Anterior cingulate cortex (tissue), 58 donors: ENCODE data around the gene MEIS1.

Experiments used
- DNase-seq, 58 donors: peaks; one replicate each; lab custom pipeline; 2025; lab: John Stamatoyannopoulos, UW

Gene MEIS1

DNA sequence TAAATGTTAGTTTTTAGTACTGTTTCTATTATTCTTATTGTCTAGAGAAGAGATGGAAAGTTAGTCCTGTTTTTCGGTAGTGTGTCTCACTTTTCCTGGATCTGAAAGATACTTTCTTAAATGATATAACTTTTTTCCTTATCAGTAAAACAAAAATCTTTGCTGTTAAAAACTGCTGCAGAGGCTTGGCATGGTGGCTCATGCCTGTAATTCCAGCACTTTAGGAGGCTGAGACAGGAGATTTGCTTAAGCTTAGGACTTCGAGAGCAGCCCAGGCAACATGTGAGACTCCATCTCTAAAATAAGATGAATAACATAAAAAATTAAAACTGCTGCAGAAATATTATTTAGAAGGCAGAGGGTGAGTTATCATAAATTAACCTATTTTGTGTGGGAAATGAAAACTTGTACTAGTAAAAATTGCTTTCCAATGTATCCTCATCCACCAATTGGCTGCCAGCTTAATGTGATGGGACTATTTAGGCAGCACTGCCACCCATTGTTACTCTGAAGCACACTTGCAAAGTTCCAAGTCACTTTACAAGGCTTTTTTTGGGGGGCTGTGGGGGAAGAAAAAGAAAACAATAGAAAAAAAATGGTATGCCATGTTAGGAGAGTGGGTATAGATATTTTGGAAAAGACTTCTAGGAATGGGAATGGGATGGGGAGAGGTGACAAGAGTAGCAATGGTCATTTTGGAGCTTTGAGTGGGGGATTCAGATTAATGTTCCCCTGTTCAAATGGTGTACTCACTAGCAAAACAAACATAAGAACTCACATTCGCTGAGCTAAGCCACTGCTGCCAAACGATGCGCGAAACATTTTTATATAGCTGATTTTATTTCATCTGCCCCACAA, 62.7 kb downstream of the MEIS1 start:
- DNase-seq, result no peak

DNA sequence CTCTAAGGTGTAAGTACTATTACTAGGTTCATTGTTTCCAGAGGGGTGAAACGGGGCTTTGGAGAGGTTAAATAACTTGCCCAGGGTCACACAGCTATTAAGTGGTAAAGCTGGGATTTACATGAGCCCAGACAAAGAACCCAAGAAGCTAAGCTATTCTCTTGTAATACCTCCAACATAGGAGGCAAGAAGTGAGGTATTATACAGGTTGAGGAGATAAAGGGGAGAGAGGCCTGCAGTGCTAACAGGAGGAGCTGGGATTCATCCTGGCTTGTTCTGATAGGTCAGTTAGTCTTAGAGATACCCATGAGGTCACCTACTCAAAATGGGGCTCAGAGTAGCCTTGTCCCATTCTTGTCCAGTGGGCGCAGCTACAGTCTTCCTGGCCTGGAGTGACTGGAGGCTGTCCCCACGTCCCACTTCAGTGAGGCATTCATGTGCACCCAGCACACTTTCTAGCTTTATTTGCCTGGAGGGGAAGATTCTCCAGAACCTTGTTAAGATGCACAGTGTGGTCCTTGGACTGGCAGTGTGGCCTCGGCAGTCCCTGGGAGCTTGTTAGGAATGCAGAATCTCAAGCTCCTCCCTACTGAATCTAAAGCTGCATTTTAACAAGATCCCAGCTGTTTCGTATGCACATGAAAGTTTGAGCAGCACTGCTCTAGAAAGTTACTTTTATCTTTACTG, 63.5 kb downstream of the MEIS1 start:
- no peak for DNase-seq

DNA sequence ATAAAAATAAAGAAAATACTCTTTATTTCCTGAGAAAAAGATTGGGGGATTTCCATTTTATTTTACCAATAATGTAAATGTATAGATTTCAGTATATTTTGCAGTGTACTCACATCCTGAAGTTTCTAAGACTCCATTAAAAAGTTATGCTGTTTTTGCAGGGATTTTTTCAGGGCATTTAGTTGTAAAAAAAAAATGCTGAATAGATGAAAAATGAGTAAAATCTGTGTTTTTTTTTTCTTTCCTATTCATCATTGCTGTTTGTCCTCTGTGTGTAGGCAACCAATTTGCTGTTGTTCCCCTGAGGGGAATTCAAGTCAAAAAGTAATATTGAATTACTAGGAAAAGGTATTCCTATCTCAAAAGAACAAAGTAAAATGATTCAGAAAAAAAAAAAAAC, 66.3 kb downstream of the MEIS1 start:
- DNase-seq, result no peak

GRCh38 chr2:66506265-66506664, 71.3 kb downstream of the MEIS1 start:
- DNase-seq, result no peak

DNA sequence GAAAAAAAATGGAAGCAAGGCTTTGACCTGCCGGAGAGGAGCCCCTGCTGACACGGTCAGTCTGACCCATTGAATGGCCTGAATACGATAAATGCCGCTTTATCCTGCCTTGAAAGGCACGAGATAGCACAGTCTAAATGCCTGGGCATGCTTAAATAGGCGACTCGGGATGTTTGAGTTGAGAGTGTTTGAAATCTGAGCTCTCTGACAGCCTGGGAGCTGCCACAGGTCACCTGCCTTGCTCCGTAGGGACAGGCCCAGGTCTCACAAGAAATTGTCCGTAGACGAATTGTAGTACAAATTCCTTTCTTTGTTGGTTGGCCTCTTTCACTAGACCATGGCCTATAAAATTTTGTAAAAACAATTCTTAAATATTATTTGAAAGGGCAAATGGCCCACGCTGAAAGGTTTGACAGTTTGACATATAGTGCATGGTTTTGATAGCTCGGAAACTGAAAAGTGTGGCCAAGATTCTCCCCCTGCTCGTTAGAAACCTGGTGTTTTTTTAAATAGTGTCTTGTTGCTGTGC, 72.8 kb downstream of the MEIS1 start:
- no peak for DNase-seq

DNA sequence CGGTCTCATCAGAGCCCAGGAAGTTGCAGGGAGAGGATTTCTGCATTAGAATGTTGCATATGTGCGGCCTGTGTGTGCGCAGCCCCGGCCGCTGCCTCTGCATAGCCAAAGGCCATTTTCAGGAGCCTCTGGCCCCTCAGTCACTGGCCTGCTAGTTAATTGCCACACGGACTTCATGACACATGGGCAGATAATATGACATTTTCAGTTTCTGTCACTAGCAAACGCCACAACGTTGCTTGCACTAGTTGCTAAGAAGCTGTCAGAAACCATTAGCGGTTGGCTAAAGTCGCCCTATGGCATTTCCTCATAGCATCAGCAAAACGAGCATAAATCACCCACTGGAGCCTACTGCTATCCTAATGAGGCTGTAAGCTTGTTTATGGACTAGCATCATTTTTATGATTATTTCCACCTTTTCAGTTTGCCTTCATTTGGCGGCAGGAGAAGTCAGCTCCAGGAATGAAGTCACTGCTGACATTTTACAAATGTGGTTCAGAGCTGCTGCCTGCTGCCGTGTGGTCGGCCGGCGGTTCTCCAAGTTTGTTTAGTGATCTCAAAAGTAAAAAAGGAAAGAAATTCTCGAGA, 73.7 kb downstream of the MEIS1 start:
- peak in 2 of 58 donors; percentile 6 to 28 for DNase-seq

DNA sequence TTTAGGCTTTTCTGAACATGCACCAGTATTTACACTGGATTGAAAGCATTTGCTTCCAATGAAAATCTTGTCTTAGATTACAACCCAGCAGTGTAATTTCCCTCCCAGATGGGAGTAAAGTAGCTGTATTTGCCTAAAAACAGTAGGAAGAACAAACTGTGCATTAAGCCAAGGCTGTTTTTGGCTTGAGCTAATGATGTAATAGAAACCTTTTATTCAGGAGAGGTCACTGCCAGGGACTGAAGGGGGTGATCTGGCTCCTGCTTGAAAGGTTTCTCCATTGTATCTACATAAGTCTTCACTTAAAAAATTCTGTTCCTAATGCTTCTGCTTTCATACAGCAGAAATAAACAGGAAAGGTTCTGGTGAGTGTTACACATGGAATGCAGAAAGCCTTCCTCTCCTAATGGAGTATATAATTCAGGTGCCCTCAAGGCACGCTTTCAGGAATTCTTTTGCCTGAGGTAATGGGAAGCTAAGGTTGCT, 74.4 kb downstream of the MEIS1 start:
- no peak for DNase-seq

- no peak for DNase-seq
Measured at GRCh38 chr2:66512626-66513025, 77.7 kb downstream of the MEIS1 start.

- DNase-seq, result no peak
Measured at GRCh38 chr2:66515743-66516142, 80.8 kb downstream of the MEIS1 start.

DNA sequence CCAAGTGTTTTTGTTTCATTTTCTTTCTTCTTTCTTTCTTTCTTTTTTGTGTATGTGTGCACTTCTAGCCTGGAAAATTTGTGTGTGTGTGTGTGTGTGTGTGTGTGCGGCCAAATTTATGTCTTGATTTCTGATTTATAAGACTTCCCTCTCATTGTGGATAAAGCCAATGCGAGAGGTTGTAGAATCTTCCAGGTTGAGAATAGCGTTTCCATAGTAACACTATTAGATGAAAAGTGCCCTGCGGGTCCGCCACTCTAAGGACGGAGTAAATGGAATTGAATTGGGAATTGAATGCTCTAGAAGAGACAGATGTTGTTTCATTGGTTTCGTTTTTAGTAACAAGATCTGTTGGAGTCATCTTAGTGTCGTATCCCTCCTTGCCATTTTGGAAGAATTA, 81.6 kb downstream of the MEIS1 start:
- DNase-seq, result no peak

DNA sequence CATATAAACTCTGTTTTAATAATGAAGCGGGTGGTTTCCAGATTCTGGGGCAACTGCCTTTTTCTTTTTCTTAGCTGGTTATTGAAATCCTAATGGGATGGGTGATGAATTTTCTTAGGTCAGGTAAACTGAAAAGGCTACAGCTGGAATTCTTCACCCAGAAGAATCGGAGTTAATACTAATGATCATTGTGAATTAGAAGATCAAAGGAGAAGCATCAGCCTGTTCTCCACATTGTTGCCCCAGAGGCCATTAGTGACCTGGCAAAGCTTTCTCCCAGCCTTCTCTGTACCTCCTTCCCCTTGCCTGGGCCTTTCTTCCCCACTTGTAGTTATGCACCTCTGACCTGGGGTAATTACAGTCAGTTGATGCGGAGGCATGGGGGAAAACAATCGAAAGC, 82.8 kb downstream of the MEIS1 start:
- DNase-seq, result no peak

DNA sequence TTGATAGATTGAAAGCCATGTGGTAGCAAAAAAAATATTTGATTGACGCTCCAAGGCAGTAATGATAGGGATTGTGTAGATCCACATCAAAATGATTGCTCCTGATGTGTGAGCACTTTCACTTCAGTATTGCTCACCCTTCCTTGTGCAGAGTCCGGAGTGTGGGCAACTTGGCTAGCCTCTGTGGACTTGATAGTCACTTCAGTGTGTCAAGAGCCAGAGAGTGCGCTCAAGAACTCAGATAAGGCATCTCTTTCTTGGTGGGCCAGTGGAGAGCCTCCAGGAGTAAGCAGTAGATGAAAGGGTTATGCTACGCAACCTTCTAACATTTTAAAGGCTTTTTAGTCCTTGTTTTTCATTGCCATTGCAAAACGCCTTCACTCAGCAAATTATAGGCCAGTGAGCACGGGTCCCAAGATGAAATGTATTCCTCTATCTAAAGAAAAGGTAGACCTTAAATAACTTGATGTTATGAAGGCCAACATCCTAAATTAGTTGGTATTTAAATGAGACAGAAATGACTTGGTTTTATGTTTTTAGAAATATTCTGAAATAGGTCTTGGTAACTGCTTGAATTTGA, 84.4 kb downstream of the MEIS1 start:
- DNase-seq, result no peak

- DNase-seq, result no peak
Measured at GRCh38 chr2:66521291-66521922, 86.5 kb downstream of the MEIS1 start.

- no peak for DNase-seq
Measured at GRCh38 chr2:66522611-66523376, 87.9 kb downstream of the MEIS1 start.

- DNase-seq, result no peak
Measured at GRCh38 chr2:66523377-66523969, 88.5 kb downstream of the MEIS1 start.

DNA sequence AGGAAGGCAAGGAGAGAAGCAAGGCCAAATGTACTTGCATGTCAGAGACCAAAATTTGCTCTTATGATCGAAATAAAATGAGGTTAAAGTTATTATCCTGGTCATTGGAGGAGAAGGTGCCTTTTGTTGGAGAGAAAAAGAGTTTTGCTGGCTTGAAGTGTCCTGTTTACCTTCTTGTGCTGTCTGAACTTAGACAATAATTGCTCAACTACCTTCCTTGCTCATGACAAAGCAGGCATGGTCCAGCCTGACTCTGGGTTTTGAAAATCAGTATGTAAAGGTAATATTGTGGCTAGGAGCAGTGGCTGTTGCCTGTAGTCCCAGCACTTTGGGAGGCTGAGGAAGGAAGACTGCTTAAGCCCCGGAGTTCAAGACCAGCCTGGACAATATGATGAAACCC, 89.1 kb downstream of the MEIS1 start:
- no peak for DNase-seq

- DNase-seq, result no peak
Measured at GRCh38 chr2:66525606-66526005, 90.7 kb downstream of the MEIS1 start.

DNA sequence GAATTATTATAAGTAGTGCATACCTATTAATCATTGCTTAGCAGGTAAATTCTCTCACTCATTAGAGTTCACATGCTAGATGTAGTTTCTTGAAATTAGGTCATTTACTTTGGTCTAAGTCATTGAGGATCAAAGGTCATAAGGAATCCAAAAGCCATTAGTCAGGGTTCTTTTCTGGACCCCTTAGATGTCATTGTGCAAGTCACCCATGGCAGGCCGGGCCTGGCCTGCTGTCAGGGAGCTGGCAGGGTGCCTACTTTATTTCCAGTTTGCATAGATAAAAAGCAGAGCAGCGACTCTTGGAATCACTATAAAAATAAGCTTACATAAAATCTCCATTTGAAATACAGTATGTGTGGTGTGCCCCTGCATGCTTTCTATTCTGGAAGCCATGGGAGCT, 91.3 kb downstream of the MEIS1 start:
- DNase-seq, result peak in 1 of 58 donors; percentile 25
